Gastroesophageal sphincter (tissue), 3 donors: ENCODE data around the gene GSTO1.

Source experiments
- CTCF ChIP-seq, 4 experiments: fragments of 200-600 bp in 2 of 4; fragments of 450-650 bp in 2 of 4; sonication (generic) in 1 of 4; IDR thresholded peaks; one replicate each; pipeline ENCODE4 v1.5.1; 2017 to 2019; ENCODE audit warnings: antibody characterized with exemption in 4 of 4, mild to moderate bottlenecking in 2 of 4, moderate library complexity in 2 of 4
- EP300 ChIP-seq: sonication (generic); formaldehyde crosslinking; IDR thresholded peaks from one replicate; pipeline ENCODE4 v1.6.1; 2017; ENCODE audit warnings: antibody characterized with exemption, mild to moderate bottlenecking
- POLR2A ChIP-seq, 2 donors: fragments of 450-650 bp; IDR thresholded peaks; one replicate each; pipeline ENCODE4 v1.6.1; 2017; ENCODE audit warnings: antibody characterized with exemption in 2 of 2, mild to moderate bottlenecking in 2 of 2, moderate library complexity in 1 of 2
- POLR2AphosphoS5 ChIP-seq: sonication (generic); formaldehyde crosslinking; IDR thresholded peaks from one replicate; pipeline ENCODE4 v1.6.1; 2017; ENCODE audit warnings: antibody characterized with exemption

- TF ChIP-seq POLR2A (IDR thresholded peaks at IDR 0.05) (no peak), CTCF (IDR thresholded peaks at IDR 0.05) (no peak), EP300 (no peak), POLR2AphosphoS5 (no peak)
Observed at GRCh38 chr10:104260775-104261115, 6.1 kb downstream of the GSTO1 start.
